ENCODE measurements around the gene SLC6A5.

The SLC6A5 gene

DNA sequence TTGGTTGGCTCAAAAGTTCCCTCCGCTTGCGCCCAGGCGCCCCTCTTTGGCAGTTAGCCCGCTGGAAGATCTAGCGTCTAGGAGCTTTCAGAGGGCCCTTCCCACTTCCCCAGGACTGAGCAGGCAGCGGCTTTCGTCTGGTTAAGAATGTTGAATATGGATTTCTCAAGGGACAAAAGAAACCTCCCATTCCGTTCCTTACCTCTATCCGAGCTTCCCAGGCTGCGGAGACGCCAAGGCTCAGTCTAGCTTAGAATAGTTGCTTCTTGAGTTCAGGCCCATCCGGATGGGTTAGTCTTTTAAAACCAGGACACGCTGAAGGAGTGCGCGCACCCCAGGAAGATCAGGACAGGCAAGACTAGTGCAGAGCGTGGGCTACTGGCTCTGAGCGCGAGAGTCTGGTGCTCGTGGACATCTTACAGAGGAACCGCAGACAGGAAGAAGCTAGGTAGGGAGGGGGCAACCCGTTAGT is 71.6 kb downstream of the SLC6A5 start:
- Histone ChIP-seq H3K36me3 (ENCODE audit: control insufficient read depth, low read length) (no peaks in the 10 kb centered on the region), H3K79me2 (ENCODE audit: control insufficient read depth, low read length) (no peaks in the 10 kb centered on the region), H3K9me2 (replicated peaks; ENCODE audit: control insufficient read depth, low read length) (no peaks in the 10 kb centered on the region), H3K4me2 (ENCODE audit: low read length) (no peak overlapping the region), H3K4me1 (ENCODE audit: control insufficient read depth, low read length) (no peaks in the 10 kb centered on the region), H3K27me3 (ENCODE audit: control insufficient read depth, low read length) (no peaks in the 10 kb centered on the region; the same call in 1 of the 2 replicates), H4K20me1 (ENCODE audit: control insufficient read depth, insufficient read depth, low read depth, low read length) (no peaks in the 10 kb centered on the region), H3K4me3 (ENCODE audit: low read length) (no peak overlapping the region), H3K27ac (ENCODE audit: low read depth, low read length) (no peak overlapping the region), H3F3A (ENCODE audit: control insufficient read depth, insufficient read depth) (no peaks in the 10 kb centered on the region), H3K9me3 (ENCODE audit: control insufficient read depth, insufficient read depth, low read length) (0 out of 2 replicates have a peak, but pooled peaks cover 3% of the 10 kb centered on the region)
- TF ChIP-seq, protein P1, sequence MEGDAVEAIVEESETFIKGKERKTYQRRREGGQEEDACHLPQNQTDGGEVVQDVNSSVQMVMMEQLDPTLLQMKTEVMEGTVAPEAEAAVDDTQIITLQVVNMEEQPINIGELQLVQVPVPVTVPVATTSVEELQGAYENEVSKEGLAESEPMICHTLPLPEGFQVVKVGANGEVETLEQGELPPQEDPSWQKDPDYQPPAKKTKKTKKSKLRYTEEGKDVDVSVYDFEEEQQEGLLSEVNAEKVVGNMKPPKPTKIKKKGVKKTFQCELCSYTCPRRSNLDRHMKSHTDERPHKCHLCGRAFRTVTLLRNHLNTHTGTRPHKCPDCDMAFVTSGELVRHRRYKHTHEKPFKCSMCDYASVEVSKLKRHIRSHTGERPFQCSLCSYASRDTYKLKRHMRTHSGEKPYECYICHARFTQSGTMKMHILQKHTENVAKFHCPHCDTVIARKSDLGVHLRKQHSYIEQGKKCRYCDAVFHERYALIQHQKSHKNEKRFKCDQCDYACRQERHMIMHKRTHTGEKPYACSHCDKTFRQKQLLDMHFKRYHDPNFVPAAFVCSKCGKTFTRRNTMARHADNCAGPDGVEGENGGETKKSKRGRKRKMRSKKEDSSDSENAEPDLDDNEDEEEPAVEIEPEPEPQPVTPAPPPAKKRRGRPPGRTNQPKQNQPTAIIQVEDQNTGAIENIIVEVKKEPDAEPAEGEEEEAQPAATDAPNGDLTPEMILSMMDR (IDR thresholded peaks at IDR 0.05; ENCODE audit: low read depth, low read length, poor library complexity, severe bottlenecking) = no peak
- TF ChIP-seq EZH2phosphoT487 (IDR thresholded peaks at IDR 0.05; ENCODE audit: borderline replicate concordance, low read length) = no peak

DNA sequence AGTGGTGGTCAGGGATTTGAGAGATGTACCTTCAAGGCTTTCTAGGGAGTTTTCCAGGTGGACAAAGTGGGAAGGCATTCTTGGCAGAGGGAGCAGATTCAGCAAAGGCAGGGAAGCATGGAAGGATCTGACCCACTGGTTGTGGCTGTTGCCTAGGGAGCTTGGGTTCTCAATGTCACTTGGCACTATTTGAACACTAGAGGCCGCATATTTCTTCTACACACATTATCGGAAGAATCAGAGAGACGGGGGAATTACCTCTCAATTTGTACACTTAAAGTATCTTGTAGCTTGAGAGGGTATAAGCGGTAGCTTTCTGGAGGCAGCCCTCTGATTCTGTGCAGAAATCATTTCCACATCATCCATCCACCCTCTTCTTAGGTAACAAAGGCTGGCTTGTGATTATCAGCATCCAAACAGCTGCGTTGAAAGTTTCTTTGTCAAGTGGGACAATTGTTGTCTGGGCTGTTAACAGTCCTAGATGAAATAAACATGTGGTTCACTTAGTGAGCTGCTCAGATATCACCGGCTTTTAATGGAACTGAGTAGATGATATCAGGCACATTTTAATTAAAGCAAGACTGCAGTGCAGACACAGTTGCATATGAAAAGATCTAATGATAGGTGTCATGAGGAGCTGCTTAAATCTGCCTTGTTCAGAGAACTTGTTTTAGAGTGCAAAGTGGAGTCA is 72.6 kb downstream of the SLC6A5 start:
- H3K9me2 ChIP-seq (replicated peaks; ENCODE audit: control insufficient read depth, low read length) = no peaks in the 10 kb centered on the region
- H4K20me1 ChIP-seq (ENCODE audit: control insufficient read depth, insufficient read depth, low read depth, low read length) = no peaks in the 10 kb centered on the region
- H3K4me1 ChIP-seq (ENCODE audit: control insufficient read depth, low read length) = no peaks in the 10 kb centered on the region
- 0 out of 2 replicates have a peak, but pooled peaks cover 3% of the 10 kb centered on the region for H3K9me3 ChIP-seq (ENCODE audit: control insufficient read depth, insufficient read depth, low read length)
- no peak overlapping the region for H3K4me2 ChIP-seq (ENCODE audit: low read length)
- H3F3A ChIP-seq (ENCODE audit: control insufficient read depth, insufficient read depth) = no peaks in the 10 kb centered on the region
- H3K27me3 ChIP-seq (ENCODE audit: control insufficient read depth, low read length) = no peaks in the 10 kb centered on the region; the same call in 1 of the 2 replicates
- TF ChIP-seq, protein P1 (IDR thresholded peaks at IDR 0.05; ENCODE audit: low read depth, low read length, poor library complexity, severe bottlenecking) = peak; percentile 24
- no peak for TF ChIP-seq EZH2phosphoT487 (IDR thresholded peaks at IDR 0.05; ENCODE audit: borderline replicate concordance, low read length)
- H3K27ac ChIP-seq (ENCODE audit: low read depth, low read length) = no peak overlapping the region
- no peaks in the 10 kb centered on the region for H3K36me3 ChIP-seq (ENCODE audit: control insufficient read depth, low read length)
- no peaks in the 10 kb centered on the region for H3K79me2 ChIP-seq (ENCODE audit: control insufficient read depth, low read length)
- no peak overlapping the region for H3K4me3 ChIP-seq (ENCODE audit: low read length)

DNA sequence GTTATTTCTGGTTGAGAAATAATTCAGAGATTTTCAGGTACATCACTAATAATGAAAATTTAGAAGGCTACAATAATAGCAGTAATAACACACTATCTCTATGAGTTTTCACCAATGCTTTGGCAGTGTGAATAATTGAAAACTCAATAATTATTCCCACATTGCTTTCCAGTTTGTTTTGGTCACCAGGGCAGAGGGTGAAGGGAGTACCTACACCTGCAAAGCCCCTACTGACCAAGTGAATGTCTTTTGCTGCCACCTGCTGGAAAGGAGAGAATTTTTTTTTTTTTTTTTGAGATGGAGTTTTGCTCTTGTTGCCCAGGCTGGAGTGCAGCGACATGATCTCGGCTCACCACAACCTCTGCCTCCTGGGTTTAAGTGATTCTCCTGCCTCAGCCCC is 73.2 kb downstream of the SLC6A5 start:
- H4K20me1 ChIP-seq (ENCODE audit: control insufficient read depth, insufficient read depth, low read depth, low read length) = no peaks in the 10 kb centered on the region
- TF ChIP-seq, protein P1 (IDR thresholded peaks at IDR 0.05; ENCODE audit: low read depth, low read length, poor library complexity, severe bottlenecking) = peak; percentile 24
- no peak for TF ChIP-seq EZH2phosphoT487 (IDR thresholded peaks at IDR 0.05; ENCODE audit: borderline replicate concordance, low read length)
- H3K27ac ChIP-seq (ENCODE audit: low read depth, low read length) = no peak overlapping the region
- H3K79me2 ChIP-seq (ENCODE audit: control insufficient read depth, low read length) = no peaks in the 10 kb centered on the region
- no peaks in the 10 kb centered on the region for H3K9me2 ChIP-seq (replicated peaks; ENCODE audit: control insufficient read depth, low read length)
- H3K4me2 ChIP-seq (ENCODE audit: low read length) = no peak overlapping the region
- 0 out of 2 replicates have a peak, but pooled peaks cover 3% of the 10 kb centered on the region for H3K9me3 ChIP-seq (ENCODE audit: control insufficient read depth, insufficient read depth, low read length)
- H3F3A ChIP-seq (ENCODE audit: control insufficient read depth, insufficient read depth) = no peaks in the 10 kb centered on the region
- H3K36me3 ChIP-seq (ENCODE audit: control insufficient read depth, low read length) = no peaks in the 10 kb centered on the region
- no peak overlapping the region for H3K4me3 ChIP-seq (ENCODE audit: low read length)
- no peaks in the 10 kb centered on the region for H3K4me1 ChIP-seq (ENCODE audit: control insufficient read depth, low read length)
- H3K27me3 ChIP-seq (ENCODE audit: control insufficient read depth, low read length) = no peaks in the 10 kb centered on the region; the same call in 1 of the 2 replicates
